A673 (cell line): ENCODE measurements around the gene BIRC7. TPM values are rescaled to one million over a fixed set of nuclear protein-coding genes. Genes with fewer than 3 reads are reported as not detected.

Experiments used
- BruUV-seq: library from RNA; stranded (reverse); fragments of 400-500 nt; replicated peaks from 2 replicates; lab custom pipeline; 2021; lab: Mats Ljungman, UMichigan
- CTCF ChIA-PET: fragments of 300-600 bp; sonication (Branson Sonifier 250); formaldehyde crosslinking; loops from one replicate; lab custom pipeline; 2022; ENCODE audit warnings: antibody characterized with exemption; lab: Charles Lee
- POLR2A ChIA-PET: fragments of 300-600 bp; sonication (Branson Sonifier 250); formaldehyde crosslinking; loops from one replicate; lab custom pipeline; 2022; ENCODE audit warnings: antibody characterized with exemption; ENCODE audit not compliant: low non-redundant PET; lab: Charles Lee
- DNase-seq: peaks from one replicate; pipeline ENCODE4 v3.0.0-alpha.2; 2015; ENCODE audit warnings: low spot score
- H3K27ac ChIP-seq: fragments of 200-600 bp; sonication (generic); 2 replicates; pipeline ENCODE4 v1.5.1; 2016; ENCODE audit warnings: mixed run types, low read depth, mild to moderate bottlenecking, mixed read lengths, antibody characterized with exemption, low read length; ENCODE audit not compliant: poor library complexity, severe bottlenecking
- H3K27me3 ChIP-seq: fragments of 200-600 bp; sonication (generic); replicated peaks from 2 replicates; pipeline ENCODE4 v1.6.1; 2017; ENCODE audit warnings: mixed run types, low read depth, mild to moderate bottlenecking, mixed read lengths, antibody characterized with exemption, low read length; ENCODE audit not compliant: insufficient read depth, poor library complexity
- H3K36me3 ChIP-seq: fragments of 200-600 bp; sonication (generic); 2 replicates; pipeline ENCODE4 v1.6.1; 2016; ENCODE audit warnings: mixed run types, mild to moderate bottlenecking, mixed read lengths, antibody characterized with exemption, low read length; ENCODE audit not compliant: insufficient read depth, poor library complexity, severe bottlenecking
- H3K4me1 ChIP-seq: fragments of 200-600 bp; sonication (generic); 2 replicates; pipeline ENCODE4 v1.6.1; 2017; ENCODE audit warnings: mixed run types, mild to moderate bottlenecking, mixed read lengths, antibody characterized with exemption, low read length; ENCODE audit not compliant: insufficient read depth, poor library complexity, severe bottlenecking
- H3K4me3 ChIP-seq: fragments of 200-600 bp; sonication (generic); 2 replicates; pipeline ENCODE4 v1.5.1; 2016; ENCODE audit warnings: low read depth, mixed run types, mild to moderate bottlenecking, mixed read lengths, low read length; ENCODE audit not compliant: poor library complexity, severe bottlenecking
- H3K9me3 ChIP-seq: fragments of 200-600 bp; sonication (generic); 2 replicates; pipeline ENCODE4 v1.6.1; 2016; ENCODE audit warnings: mixed run types, low read depth, mild to moderate bottlenecking, mixed read lengths, antibody characterized with exemption, low read length; ENCODE audit not compliant: poor library complexity, severe bottlenecking
- CTCF ChIP-seq: fragments of 300-800, 200-600 bp; sonication (generic); conservative IDR thresholded peaks from 2 replicates; pipeline ENCODE4 v1.5.1; 2017; ENCODE audit warnings: low read depth, mild to moderate bottlenecking, antibody characterized with exemption, low read length, moderate library complexity, mixed read lengths
- EZH2 ChIP-seq: fragments of 200-600 bp; sonication (generic); IDR thresholded peaks from 2 replicates; pipeline ENCODE4 v1.6.1; 2017; ENCODE audit warnings: borderline replicate concordance, low read depth, mild to moderate bottlenecking, mixed read lengths, antibody characterized with exemption, low read length; ENCODE audit not compliant: poor library complexity, severe bottlenecking
- intact Hi-C: fragments of 100-400 bp; cut with micrococcal nuclease; formaldehyde crosslinking; loops from one replicate; pipeline ENCODE4 v1.10.0; 2022; ENCODE audit not compliant: unreplicated experiment
- total RNA-seq: library from RNA; stranded (reverse); gene quantifications from 2 replicates; pipeline ENCODE4 v1.2.3, GENCODE V29; 2021

BIRC7 gene
- total RNA-seq, 1 experiment from 2014 or later, result not detected

DNA sequence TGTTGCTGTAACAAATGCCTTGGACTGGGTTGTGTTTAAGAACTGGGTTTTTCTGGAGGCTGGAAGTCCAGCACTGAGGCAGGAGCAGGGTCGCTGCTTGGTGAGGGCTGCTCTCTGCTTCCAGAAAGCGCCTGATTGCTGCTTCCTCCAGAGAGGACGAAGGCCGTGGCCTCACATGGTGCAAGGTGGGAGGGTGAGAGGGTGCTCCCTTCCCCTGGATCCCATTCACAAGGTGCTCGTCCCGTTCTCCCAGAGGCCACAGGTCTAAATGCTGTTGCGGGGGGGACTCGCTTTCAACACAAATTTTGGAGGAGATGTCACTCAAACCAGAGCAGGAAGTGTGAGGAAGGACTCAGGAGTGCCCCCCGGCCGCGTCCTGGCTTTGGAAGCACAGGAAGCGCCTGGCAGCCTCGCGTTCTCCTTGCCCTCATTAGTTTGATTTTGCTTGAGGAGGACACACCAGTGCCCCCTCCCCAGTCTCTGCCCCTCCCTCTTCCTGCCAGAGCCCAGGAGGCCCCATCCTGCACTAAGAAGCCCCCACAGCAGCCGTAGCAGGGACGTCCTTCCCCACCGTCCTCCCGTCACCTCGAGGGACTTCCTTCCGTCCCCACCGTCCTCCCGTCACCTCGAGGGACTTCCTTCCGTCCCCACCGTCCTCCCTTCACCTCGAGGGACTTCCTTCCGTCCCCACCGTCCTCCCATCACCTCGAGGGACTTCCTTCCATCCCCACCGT lies 26.3 kb downstream of the BIRC7 start:
- CTCF ChIA-PET, result no interaction called here
- DNase-seq, result no peak
- no peaks in the 10 kb centered on the region for H3K9me3 ChIP-seq
- no peaks in the 10 kb centered on the region for H3K4me1 ChIP-seq
- POLR2A ChIA-PET, result no interaction called here
- no peaks in the 10 kb centered on the region for H3K36me3 ChIP-seq
- TF ChIP-seq CTCF (no peak), EZH2 (no peak)
- intact Hi-C loops, result no loop called here
- H3K4me3 ChIP-seq, result no peak overlapping the region
- BruUV-seq, result no TSS peak
- H3K27me3 ChIP-seq, result peaks cover 47% of the 10 kb centered on the region
- H3K27ac ChIP-seq, result no peak overlapping the region

DNA sequence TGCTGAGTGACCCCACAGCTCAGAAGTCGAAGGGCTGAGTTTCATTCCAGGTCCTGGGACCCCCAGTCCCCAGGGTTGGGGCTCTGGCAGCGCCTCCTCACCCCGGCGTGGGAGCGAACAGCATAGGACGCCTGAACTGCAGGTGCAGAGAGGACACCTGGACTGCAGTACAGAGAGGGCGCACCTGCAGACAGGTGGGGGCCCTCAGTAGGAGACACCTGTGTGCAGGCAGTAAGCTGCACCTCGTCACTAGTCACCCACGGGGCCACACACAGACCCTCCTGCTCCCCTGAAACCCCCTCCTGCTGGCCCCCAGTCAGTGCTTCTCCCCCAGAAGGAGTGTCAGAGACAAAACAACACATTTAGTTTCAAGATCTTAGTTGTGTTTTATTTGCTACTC lies 27.1 kb downstream of the BIRC7 start:
- H3K36me3 ChIP-seq, result no peaks in the 10 kb centered on the region
- H3K27me3 ChIP-seq, result peaks cover 55% of the 10 kb centered on the region
- no peak overlapping the region for H3K27ac ChIP-seq
- ChIA-PET CTCF (no interaction called here), POLR2A (no interaction called here)
- H3K4me1 ChIP-seq, result no peaks in the 10 kb centered on the region
- intact Hi-C loops, result no loop called here
- H3K4me3 ChIP-seq, result no peak overlapping the region
- H3K9me3 ChIP-seq, result no peaks in the 10 kb centered on the region
- DNase-seq, result no peak
- TF ChIP-seq EZH2 (no peak), CTCF (no peak)
- BruUV-seq, result no TSS peak

DNA sequence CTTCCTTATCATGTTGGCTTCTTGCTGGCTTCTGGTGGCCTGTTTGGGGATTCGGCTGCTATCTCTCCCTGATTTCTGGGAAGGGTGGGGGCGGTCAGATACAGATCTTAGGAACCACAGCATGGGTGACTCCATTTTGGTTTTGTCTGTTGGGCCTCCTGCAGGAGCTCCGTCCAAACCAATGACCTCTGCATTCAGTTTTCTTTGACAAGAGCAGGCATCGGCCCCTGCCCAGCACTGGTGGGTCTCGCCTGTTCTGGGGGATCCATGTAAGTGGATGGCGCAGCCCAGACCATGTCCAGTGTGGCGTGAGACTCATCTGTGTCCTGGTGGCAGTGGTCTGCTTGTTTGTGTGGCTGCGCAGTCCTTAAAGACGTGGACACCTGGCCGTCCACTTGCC lies 28.3 kb downstream of the BIRC7 start:
- DNase-seq, result no peak
- no TSS peak for BruUV-seq
- POLR2A ChIA-PET, result no interaction called here
- Histone ChIP-seq H3K36me3 (no peaks in the 10 kb centered on the region), H3K27me3 (peaks cover 60% of the 10 kb centered on the region), H3K27ac (no peak overlapping the region), H3K9me3 (no peaks in the 10 kb centered on the region), H3K4me3 (no peak overlapping the region), H3K4me1 (no peaks in the 10 kb centered on the region)
- TF ChIP-seq EZH2 (no peak), CTCF (no peak)
- CTCF ChIA-PET, result no interaction called here
- intact Hi-C loops, result no loop called here
